OCI-LY1 (cell line): Measurements from ENCODE around the gene MADD.

Source experiments
- H2AFZ ChIP-seq: fragments of 200-600 bp; sonication (generic), shearing (Covaris generic); 2 replicates; pipeline ENCODE4 v1.6.0; 2014; ENCODE audit warnings: antibody characterized with exemption, mild to moderate bottlenecking, low read length
- H3F3A ChIP-seq: fragments of 200-600 bp; sonication (generic), shearing (Covaris generic); 2 replicates; pipeline ENCODE4 v1.6.0; 2014; ENCODE audit warnings: mild to moderate bottlenecking, antibody characterized with exemption, low read length, moderate library complexity; ENCODE audit not compliant: insufficient read depth
- H3K27ac ChIP-seq: fragments of 200-600 bp; sonication (generic); 2 replicates; pipeline ENCODE4 v1.5.1; 2014; ENCODE audit warnings: low read length, mixed run types, mild to moderate bottlenecking, low read depth; ENCODE audit not compliant: poor library complexity, severe bottlenecking
- H3K27me3 ChIP-seq: fragments of 200-600 bp; sonication (generic); 2 replicates; pipeline ENCODE4 v1.6.0; 2014; ENCODE audit warnings: antibody characterized with exemption, mild to moderate bottlenecking, low read length, moderate library complexity; ENCODE audit not compliant: insufficient read depth
- H3K36me3 ChIP-seq: fragments of 200-600 bp; sonication (generic); 2 replicates; pipeline ENCODE4 v1.6.1; 2014; ENCODE audit warnings: mild to moderate bottlenecking, antibody characterized with exemption, low read length, moderate library complexity, mixed read lengths; ENCODE audit not compliant: insufficient read depth
- H3K4me1 ChIP-seq: fragments of 200-600 bp; sonication (generic); 2 replicates; pipeline ENCODE4 v1.5.1; 2014; ENCODE audit warnings: mild to moderate bottlenecking, low read length, moderate library complexity; ENCODE audit not compliant: insufficient read depth, severe bottlenecking
- H3K4me2 ChIP-seq: fragments of 200-600 bp; sonication (generic), shearing (Covaris generic); 2 replicates; pipeline ENCODE4 v1.6.1; 2014; ENCODE audit warnings: low read length
- H3K4me3 ChIP-seq: fragments of 200-600 bp; sonication (generic); 2 replicates; pipeline ENCODE4 v1.5.1; 2014; ENCODE audit warnings: low read length, low read depth, mild to moderate bottlenecking, mixed read lengths; ENCODE audit not compliant: poor library complexity, severe bottlenecking
- H3K79me2 ChIP-seq: fragments of 200-600 bp; shearing (Covaris generic); 2 replicates; pipeline ENCODE4 v1.6.1; 2016; ENCODE audit warnings: mixed run types, low read length, mixed read lengths; ENCODE audit not compliant: insufficient read depth
- H3K9ac ChIP-seq: fragments of 200-600 bp; sonication (generic), shearing (Covaris generic); 2 replicates; pipeline ENCODE4 v1.6.1; 2014; ENCODE audit warnings: mild to moderate bottlenecking, low read length, mixed read lengths
- H3K9me2 ChIP-seq: fragments of 200-600 bp; sonication (generic), shearing (Covaris generic); 2 replicates; pipeline ENCODE4 v1.6.1; 2014; ENCODE audit warnings: low read depth, mild to moderate bottlenecking, low read length, mixed read lengths
- H3K9me3 ChIP-seq: fragments of 200-600 bp; shearing (Covaris generic); 2 replicates; pipeline ENCODE4 v1.6.1; 2014; ENCODE audit warnings: low read length, mixed read lengths
- H4K20me1 ChIP-seq: fragments of 200-600 bp; sonication (generic), shearing (Covaris generic); 2 replicates; pipeline ENCODE4 v1.6.0; 2016; ENCODE audit warnings: mild to moderate bottlenecking, low read length; ENCODE audit not compliant: insufficient read depth
- EZH2 ChIP-seq: fragments of 200-600 bp; sonication (generic), shearing (Covaris generic); IDR thresholded peaks from 2 replicates; pipeline ENCODE4 v1.8.0; 2017; ENCODE audit warnings: borderline replicate concordance, mixed run types, mild to moderate bottlenecking, antibody characterized with exemption, low read length, moderate library complexity, mixed read lengths
- TF ChIP-seq, protein P1 (sequence below): fragments of 200-600 bp; sonication (generic), shearing (Covaris generic); IDR thresholded peaks from 2 replicates; pipeline ENCODE4 v1.5.1; 2017; ENCODE audit warnings: mild to moderate bottlenecking, antibody characterized with exemption, low read length, moderate library complexity, mixed read lengths

The MADD gene

GRCh38 chr11:47332303-47332711 is 62.4 kb downstream of the MADD start:
- Histone ChIP-seq H3K9ac (no peak overlapping the region), H3K36me3 (peaks cover 18% of the 10 kb centered on the region; the same call in 1 of the 2 replicates), H3K4me1 (peaks cover 10% of the 10 kb centered on the region), H3K9me2 (no peaks in the 10 kb centered on the region), H3K79me2 (no peaks in the 10 kb centered on the region), H2AFZ (no peak overlapping the region), H3K4me3 (no peak overlapping the region), H4K20me1 (no peaks in the 10 kb centered on the region), H3K27me3 (no peaks in the 10 kb centered on the region), H3K9me3 (no peaks in the 10 kb centered on the region), H3K4me2 (no peak overlapping the region), H3K27ac (no peak overlapping the region), H3F3A (no peaks in the 10 kb centered on the region)
- TF ChIP-seq, protein P1, sequence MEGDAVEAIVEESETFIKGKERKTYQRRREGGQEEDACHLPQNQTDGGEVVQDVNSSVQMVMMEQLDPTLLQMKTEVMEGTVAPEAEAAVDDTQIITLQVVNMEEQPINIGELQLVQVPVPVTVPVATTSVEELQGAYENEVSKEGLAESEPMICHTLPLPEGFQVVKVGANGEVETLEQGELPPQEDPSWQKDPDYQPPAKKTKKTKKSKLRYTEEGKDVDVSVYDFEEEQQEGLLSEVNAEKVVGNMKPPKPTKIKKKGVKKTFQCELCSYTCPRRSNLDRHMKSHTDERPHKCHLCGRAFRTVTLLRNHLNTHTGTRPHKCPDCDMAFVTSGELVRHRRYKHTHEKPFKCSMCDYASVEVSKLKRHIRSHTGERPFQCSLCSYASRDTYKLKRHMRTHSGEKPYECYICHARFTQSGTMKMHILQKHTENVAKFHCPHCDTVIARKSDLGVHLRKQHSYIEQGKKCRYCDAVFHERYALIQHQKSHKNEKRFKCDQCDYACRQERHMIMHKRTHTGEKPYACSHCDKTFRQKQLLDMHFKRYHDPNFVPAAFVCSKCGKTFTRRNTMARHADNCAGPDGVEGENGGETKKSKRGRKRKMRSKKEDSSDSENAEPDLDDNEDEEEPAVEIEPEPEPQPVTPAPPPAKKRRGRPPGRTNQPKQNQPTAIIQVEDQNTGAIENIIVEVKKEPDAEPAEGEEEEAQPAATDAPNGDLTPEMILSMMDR: no peak
- no peak for TF ChIP-seq EZH2

DNA sequence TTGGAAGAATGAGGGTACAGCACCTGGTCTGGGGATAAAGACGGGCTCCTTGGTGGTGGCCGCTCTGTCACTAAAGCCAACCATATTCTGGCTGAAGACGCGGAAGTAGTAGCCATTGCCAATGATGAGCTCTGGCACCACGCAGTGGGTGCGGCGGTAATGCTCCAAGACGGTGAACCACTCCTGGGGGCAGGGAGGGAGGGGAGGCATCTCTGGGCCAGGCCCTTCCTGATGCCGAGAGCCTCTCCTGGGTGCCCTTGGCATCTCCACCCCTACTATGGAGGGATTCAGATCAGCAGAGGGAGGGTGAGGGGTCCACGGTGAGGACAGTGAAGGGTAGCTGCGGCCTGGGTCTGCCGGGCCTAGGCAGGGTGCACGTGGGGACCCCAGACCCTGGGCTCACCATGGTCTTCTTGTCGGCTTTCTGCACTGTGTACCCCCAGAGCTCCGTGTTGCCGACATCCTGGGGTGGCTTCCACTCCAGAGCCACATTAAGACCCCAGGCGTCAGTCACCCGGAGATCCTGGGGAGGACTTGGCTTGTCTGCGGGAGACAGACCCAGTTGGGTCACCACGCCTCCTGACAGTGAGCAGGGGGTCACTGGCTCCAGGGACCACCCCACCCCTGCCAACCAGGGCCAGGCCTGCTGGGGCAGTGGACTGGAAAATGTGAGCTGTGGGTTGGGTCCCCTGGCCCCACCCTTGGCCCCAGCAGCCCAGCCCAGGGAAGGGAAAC is 63.0 kb downstream of the MADD start:
- no peak overlapping the region for H2AFZ ChIP-seq
- no peaks in the 10 kb centered on the region for H3K27me3 ChIP-seq
- H3K9me3 ChIP-seq: no peaks in the 10 kb centered on the region
- H4K20me1 ChIP-seq: no peaks in the 10 kb centered on the region
- no peaks in the 10 kb centered on the region for H3F3A ChIP-seq
- H3K4me1 ChIP-seq: peaks cover 9% of the 10 kb centered on the region
- peaks cover 17% of the 10 kb centered on the region; the same call in 1 of the 2 replicates for H3K36me3 ChIP-seq
- no peaks in the 10 kb centered on the region for H3K79me2 ChIP-seq
- no peak overlapping the region for H3K4me2 ChIP-seq
- no peak for TF ChIP-seq EZH2
- TF ChIP-seq, protein P1: no peak
- no peaks in the 10 kb centered on the region for H3K9me2 ChIP-seq
- no peak overlapping the region for H3K4me3 ChIP-seq
- H3K9ac ChIP-seq: no peak overlapping the region
- H3K27ac ChIP-seq: no peak overlapping the region

DNA sequence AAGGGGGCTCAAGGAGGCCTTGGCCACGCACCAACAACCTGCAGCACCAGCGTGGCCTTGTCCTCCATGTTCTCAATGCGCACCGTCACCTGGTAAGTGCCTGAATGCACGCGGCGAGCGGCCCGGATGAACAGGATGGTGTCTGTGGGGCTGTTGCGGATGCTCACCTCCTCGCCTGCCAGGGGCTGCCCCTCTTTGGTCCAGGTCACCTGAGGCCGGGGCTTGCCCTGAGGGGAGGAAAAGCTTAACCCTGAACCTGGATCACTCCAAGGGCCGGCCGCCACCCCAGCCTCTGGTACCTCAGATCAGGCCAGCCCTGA is 63.6 kb downstream of the MADD start:
- Histone ChIP-seq H2AFZ (no peak overlapping the region), H3K79me2 (no peaks in the 10 kb centered on the region), H3K4me2 (no peak overlapping the region), H3K4me3 (no peak overlapping the region), H3K27me3 (no peaks in the 10 kb centered on the region; the same call in 1 of the 2 replicates), H3K9ac (no peak overlapping the region), H4K20me1 (no peaks in the 10 kb centered on the region), H3K27ac (no peak overlapping the region), H3K9me3 (no peaks in the 10 kb centered on the region), H3K4me1 (peaks cover 4% of the 10 kb centered on the region), H3K36me3 (peaks cover 14% of the 10 kb centered on the region; the same call in 1 of the 2 replicates), H3K9me2 (no peaks in the 10 kb centered on the region), H3F3A (no peaks in the 10 kb centered on the region)
- no peak for TF ChIP-seq EZH2
- TF ChIP-seq, protein P1: no peak
